Mesenteric fat pad (tissue), 1 donor: ENCODE measurements around the gene PDE2A. TPM values are rescaled to one million over a fixed set of nuclear protein-coding genes. Genes with fewer than 3 reads are reported as not detected.

Experiments
- DNase-seq: peaks from one replicate; pipeline ENCODE4 v3.0.0-alpha.2; 2020; ENCODE audit warnings: low spot score
- total RNA-seq: library from RNA; stranded (reverse); fragmentation: NEBNext Ultra II Directional; extraction: Animal tissue kit (Norgen Biotek cat#: 25700); gene quantifications from one replicate; pipeline ENCODE4 v1.2.1, GENCODE V29; 2021
- donor health status: DM: yes; HTN: yes; CAD: no.

PDE2A gene
- total RNA-seq, 1 donor from 2014 or later, result 125 TPM

GRCh38 chr11:72684236-72684912 lies 10.2 kb upstream of the PDE2A start:
- DNase-seq, result no peak

GRCh38 chr11:72683782-72684200 lies 9.6 kb upstream of the PDE2A start:
- DNase-seq, result no peak

DNA sequence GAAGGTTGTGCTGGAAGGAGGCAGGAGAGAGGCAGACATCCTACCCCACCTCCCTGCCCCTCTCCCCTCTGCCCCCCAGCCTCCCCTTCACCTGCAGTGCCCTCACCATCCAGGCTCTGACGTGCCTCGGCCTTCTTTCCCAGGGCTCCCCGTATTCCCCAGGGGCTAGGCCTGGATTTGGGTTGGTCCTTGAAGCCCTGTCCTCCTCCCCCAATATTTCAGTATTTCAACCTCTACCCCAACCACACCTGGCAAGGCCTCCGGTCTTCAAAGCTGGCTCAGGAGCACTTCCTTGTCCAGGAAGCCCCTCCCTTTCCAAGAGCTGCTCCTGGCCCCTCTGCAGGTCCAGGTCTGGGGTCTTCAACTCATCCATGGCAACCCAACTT lies 8.6 kb upstream of the PDE2A start:
- DNase-seq, result no peak

DNA sequence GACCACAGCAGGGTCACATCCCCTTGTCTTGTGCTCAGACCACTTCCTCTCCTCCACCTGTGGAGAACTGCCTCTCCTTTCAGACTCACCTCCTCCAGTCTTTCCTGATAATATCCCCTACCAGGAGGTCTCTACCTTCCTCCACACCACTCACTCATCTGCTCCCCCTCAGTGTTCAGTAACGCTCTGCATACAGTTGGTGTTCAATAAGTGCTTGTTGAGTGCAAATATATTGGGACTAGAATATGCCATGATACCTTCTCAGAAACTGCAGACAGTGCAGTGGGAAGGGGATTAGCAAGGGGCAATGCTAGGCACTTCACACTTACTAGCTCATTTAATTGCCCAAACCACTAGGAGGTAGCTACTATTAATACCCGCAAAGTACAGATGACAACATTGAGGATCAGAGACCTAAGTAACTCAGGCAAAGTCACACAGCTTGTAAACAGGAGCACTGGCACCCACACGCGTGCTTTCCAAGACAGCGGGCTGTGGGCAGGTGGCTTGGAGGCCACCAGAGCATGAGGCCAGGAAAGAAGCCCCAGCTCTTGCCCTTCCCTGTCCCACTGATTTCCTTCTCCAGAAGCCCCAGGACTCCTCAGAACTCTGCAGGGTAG lies 8.1 kb upstream of the PDE2A start:
- no peak for DNase-seq

GRCh38 chr11:72681226-72682153 lies 7.3 kb upstream of the PDE2A start:
- DNase-seq, result no peak

GRCh38 chr11:72680624-72681158 lies 6.5 kb upstream of the PDE2A start:
- DNase-seq, result no peak

- no peak for DNase-seq
Measured at GRCh38 chr11:72679869-72680268, 5.6 kb upstream of the PDE2A start.

DNA sequence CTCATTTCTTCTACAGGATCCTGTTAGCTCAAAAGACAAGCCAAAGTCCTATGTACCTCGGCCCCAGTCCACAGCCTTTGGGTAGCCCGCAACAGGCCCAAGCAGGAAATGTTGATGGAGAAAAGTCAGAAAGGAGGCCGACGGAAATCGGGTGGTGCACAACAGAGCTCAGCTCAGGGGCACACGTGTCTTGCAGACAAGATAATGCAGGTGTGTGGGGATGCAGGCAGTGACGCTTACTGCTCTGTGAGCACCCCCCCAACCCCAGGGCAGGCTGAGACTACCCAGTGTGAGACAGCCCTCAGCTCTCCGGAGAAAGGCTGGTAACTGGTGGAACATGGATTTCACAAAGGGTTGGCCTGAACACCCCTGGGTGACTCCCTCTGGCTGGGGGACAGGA lies 4.3 kb upstream of the PDE2A start:
- DNase-seq, result no peak

DNA sequence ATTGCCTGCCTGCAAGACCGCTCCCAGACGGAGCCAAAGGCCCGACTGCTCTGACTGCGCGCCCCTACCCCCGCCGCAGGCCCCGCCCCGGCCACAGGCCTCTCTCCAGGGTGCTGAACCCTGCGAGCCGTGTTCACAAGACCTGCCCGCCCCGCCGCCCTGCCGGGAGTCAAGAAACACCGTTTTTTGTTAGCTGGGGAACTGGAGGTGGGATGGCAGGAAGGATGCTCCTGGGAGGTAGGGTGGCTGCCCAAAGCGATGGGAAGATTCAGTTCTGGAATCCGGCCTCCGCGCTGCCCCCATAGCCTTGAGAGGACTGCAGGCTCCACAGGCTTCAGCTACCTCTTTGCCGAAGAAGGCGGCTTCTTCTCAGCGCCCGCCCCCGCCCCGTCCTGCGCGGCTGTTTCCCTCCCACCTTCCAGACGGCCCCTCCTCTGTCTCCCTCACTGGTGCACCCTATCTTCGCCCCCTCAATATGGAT lies 2.7 kb upstream of the PDE2A start:
- DNase-seq, result no peak

DNA sequence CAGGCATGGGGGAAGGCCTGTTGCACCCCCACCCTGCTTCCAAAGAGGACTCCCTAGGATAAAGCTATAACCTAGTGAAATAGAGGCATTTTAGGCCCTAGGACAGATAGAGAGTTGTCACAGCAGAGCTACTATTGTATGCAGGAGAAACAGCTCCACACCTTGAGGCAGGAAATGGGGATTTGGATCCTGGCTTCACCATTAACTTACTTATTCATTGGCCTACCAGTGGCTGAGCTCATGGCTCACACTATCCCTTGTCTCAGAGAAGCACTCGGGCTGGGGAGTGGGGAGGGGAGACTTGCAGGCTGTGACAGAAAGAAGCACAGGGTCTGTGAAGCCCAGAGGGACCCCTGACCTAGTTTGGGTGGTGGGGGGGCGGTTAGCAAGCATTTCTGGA lies 999 bp upstream of the PDE2A start:
- DNase-seq, result no peak

DNA sequence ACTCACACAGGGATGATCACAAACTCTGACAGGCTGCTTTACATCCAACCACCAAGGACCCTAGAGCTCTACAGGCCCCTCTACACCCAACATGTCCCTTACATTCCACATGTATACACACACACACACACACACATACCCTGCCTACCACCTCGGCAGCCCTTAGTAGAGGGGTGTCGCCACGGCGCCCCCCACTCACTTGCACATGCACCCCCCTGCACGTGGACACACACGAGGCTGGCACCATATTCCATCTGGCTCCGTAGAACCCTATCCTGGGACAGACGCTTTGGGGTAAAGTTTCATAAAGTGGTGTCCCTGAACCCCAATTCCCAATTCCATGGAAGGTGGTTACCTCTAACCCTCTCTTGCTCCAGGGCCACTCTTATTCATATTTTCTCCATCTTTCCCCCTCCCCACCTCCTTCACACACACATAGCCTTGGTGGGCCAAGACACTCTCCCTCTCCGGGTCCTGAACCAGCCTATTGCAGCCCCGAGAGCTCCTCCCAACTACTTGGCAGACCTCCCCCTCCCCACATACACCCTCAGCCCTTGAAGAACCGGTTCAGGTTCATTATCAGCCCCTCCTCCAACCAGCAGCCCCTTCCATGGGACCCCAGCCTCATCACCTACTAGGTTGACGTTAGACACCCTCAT lies 809 bp downstream of the PDE2A start:
- no peak for DNase-seq

- no peak for DNase-seq
Measured at GRCh38 chr11:72672597-72673238, 1.5 kb downstream of the PDE2A start.

DNA sequence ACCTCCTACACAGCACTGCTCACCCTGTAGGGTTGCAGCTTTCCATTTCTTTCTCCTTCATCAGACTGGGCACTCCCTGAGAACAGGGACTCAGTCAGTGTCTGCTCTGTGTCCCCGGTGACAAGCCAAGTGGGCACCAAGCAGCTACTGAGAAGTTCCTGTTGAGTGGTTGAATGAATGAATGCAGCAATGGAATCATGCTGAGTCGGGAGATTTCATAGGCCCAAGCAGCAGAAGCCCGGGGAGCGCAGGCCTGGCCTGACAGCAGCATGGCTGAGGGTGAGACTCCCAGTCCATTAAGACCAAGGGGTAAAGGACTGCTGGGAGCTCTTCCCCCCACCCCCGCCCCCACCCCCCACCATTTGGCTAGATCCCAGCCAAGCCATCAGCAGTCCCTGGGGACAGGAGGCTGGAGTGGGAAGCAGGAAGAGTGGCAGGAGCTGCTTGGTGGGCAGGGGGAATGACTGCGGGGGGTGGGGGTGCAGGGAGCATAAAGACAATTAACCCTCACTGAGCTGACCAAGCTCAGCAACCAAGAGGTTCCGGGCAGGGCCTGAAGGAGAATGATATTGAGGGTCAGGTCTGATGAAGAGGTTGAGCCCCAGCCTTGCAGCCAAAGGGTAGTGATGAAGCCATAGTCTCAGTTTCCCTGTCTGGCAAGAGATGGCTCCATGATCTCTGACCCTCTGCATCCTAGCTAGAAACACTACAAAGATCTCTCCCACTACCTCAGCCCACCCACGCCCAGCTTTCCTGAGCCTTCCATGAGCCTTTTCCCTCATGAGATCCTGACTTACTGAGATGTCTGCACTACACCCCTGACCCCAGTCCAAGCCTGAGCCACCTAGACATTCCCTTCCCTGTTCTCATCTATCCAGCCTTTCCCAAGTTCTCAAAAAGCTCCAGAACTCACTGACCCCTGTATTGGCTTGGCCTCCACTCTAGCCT lies 2.8 kb downstream of the PDE2A start:
- DNase-seq, result no peak

DNA sequence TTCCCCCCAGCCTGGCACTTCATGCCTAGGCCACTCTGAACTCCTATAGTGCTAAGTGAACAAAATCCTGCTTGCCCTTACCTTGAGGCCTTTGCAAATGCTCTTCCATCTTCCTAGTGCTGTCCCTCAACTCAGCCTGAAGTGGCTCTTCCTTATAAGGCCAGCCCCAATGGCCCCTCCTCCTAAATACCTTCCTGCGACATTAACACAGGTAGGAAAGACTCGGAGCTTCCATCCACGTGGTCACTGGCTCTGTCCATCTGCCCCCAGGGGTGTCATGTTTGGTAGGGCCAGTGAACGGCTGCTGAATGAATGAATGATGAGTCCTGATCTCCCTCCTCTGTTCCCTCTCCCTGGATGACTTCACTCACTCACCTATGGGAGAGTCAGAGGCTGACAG lies 4.2 kb downstream of the PDE2A start:
- no peak for DNase-seq

GRCh38 chr11:72669527-72669926 lies 4.7 kb downstream of the PDE2A start:
- DNase-seq, result no peak

- DNase-seq, result no peak
Measured at GRCh38 chr11:72668629-72669347, 5.4 kb downstream of the PDE2A start.

DNA sequence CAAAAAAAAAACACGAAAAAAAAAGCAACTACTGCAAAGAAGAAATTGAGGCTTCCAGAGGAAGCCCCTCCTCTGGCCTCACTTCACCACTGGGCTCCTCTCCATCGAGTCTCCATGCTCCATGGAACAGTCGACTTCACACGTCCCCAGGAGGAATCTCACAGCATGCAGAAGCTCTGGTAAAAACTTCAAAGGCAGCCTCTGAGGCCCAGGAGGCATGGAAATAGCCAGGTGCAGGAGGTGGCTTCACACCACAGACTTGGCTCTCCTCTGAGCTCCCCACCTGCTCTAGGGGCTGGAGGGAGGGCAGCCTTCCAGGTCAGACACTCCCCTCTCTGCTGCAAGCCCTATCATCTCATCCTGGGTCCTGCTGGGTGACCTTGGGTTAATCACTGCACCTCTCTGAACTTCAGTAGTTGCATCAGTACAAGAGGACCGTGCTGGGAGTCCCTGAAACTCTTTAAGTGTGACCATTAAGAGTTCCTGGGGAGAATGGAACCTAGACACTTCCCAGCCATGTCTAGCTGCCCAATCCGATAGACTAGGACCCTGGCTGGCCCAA lies 8.2 kb downstream of the PDE2A start:
- no peak for DNase-seq

- DNase-seq, result no peak
Measured at GRCh38 chr11:72662036-72662435, 12.2 kb downstream of the PDE2A start.

- no peak for DNase-seq
Measured at GRCh38 chr11:72661486-72661885, 12.7 kb downstream of the PDE2A start.
